ENCODE measurements around the gene DMAC2L.

Gene DMAC2L

DNA sequence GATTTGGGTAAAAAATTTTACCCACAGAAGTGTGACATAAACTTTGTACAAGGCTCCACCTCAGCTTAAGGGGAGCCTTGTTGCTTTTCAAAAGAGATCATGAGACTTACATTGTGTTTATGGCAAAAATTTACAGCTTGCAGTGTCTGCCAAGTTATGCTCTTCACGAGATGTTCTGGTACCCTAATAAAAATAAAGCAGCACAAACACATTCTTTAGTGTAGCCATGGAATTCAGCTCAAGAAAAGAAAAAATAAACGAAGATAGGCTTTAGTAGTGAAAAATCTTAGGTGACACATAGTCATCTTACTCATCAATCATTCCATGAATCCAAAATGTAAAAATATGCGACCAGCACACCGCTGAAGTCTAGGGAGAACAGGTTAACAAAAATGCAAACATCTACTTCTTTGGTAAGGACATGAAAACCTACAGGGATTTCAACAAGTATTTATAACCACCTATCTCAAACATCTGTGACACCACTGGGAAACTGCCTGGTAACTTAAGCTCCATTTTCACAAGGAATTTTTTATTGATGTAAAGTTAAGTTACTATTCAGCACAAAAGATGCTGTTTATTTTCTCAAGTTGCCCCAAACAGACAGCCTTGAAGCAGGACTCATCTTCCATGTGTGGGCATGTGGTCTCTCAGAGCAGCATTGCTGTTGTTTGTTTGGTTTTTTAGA is 32.9 kb downstream of the DMAC2L start:
- TF ChIP-seq CTCF (IDR thresholded peaks at IDR 0.05; ENCODE audit: insufficient read depth, missing control alignments): no peak
- no peak for DNase-seq (ENCODE audit: insufficient read length, low spot score)
- FAIRE-seq: no peak

DNA sequence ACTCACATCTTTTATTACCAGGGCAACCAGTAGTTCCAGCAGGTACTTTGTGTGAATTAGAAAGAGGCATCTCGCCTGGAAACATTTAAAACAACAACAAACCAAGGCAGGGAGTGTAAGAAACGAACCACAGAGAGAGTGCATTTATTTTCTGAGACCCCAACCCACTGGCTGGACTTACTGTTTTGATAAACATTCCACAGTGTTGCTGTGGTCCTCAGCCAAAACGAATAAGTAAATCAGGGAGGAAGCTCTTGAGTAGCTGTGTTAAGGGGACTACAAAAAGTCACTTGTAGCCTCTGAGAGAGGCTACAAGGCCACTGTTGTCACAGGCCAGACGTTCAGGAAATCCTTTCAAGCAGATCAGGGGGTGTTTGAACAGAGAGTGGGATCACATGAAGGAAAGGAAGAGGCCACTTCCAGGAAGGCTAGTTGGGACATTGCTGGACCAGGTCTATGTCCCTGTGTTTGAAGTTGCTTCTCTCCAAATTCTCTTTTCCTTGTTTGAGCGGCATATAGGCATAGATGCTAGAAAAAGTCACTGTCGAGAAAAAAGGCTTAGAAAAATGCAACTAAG is 33.8 kb downstream of the DMAC2L start:
- no peak for FAIRE-seq

GRCh38 chr14:50347521-50347920 is 35.4 kb downstream of the DMAC2L start:
- DNase-seq (ENCODE audit: insufficient read length, low spot score): no peak
- no peak for FAIRE-seq
- TF ChIP-seq CTCF (IDR thresholded peaks at IDR 0.05; ENCODE audit: insufficient read depth, missing control alignments): no peak

More for the DNA sequence above, 33.8 kb downstream of the DMAC2L start:
- no peak for TF ChIP-seq CTCF (IDR thresholded peaks at IDR 0.05; ENCODE audit: insufficient read depth, missing control alignments)
- no peak for DNase-seq (ENCODE audit: insufficient read length, low spot score)

DNA sequence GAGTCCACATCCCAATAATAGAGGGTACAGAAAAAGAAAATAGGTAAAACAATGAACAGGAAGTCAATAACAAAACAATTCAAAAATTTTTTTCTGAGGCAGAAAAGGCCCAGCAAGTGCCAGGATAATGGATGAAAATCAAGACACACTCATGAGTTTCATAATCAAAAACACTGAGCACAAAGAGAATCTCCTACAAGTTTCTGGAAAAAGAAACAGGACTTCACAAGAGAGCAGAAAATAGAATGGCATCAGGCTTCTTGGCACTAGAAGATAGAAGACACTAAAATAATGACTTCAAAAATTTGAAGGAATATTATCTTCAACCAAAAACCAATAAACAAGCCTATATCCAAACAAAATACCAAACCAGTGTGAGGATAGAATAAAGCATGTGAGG is 36.8 kb downstream of the DMAC2L start:
- TF ChIP-seq CTCF (IDR thresholded peaks at IDR 0.05; ENCODE audit: insufficient read depth, missing control alignments): no peak
- DNase-seq (ENCODE audit: insufficient read length, low spot score) (no peak), FAIRE-seq (no peak)

- DNase-seq (ENCODE audit: insufficient read length, low spot score): no peak
- no peak for TF ChIP-seq CTCF (IDR thresholded peaks at IDR 0.05; ENCODE audit: insufficient read depth, missing control alignments)
- FAIRE-seq: no peak
These were observed 38.9 kb downstream of the DMAC2L start for GRCh38 chr14:50350975-50351374.

DNA sequence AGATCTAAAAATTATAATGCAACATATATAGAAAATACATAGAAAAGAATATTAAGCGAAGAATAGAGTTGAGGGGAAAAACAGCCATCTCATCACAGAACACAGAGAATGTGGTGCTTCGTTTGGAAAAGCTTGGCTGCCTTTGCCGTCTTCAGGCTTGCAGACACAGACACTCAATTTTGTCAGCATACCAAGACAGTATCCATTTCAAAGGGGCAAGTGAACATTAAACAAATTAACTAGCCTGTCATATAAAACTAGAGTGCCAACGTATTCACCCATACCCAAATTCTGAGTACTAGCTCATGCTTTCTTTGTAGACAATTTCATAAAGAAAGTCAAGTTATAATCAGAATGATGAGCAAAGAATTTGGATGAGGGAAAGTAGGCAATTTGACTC is 40.5 kb downstream of the DMAC2L start:
- DNase-seq (ENCODE audit: insufficient read length, low spot score): no peak
- TF ChIP-seq CTCF (IDR thresholded peaks at IDR 0.05; ENCODE audit: insufficient read depth, missing control alignments): no peak
- FAIRE-seq: no peak

DNA sequence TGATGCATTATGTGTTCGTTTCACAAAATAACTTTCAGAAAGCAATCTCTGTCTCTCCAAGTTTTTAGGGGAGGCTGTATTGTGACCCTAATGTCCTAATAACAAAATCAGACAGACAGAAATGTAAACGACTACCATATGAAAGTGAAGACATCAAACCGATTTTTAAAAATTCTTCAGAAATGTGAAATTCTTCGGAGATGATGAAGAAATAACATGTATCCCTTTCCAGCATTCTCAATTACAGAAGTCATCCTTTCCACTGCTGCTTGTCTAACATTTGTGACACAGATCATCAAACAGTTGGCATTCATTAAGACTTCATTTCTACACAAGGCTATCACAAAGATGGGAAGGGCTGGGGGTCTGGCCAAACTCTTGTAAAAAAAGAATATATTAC is 41.0 kb downstream of the DMAC2L start:
- FAIRE-seq: no peak
- no peak for DNase-seq (ENCODE audit: insufficient read length, low spot score)
- TF ChIP-seq CTCF (IDR thresholded peaks at IDR 0.05; ENCODE audit: insufficient read depth, missing control alignments): no peak

Data from D721Med (cell line).